ENCODE measurements around the gene RWDD3.

Gene RWDD3

DNA sequence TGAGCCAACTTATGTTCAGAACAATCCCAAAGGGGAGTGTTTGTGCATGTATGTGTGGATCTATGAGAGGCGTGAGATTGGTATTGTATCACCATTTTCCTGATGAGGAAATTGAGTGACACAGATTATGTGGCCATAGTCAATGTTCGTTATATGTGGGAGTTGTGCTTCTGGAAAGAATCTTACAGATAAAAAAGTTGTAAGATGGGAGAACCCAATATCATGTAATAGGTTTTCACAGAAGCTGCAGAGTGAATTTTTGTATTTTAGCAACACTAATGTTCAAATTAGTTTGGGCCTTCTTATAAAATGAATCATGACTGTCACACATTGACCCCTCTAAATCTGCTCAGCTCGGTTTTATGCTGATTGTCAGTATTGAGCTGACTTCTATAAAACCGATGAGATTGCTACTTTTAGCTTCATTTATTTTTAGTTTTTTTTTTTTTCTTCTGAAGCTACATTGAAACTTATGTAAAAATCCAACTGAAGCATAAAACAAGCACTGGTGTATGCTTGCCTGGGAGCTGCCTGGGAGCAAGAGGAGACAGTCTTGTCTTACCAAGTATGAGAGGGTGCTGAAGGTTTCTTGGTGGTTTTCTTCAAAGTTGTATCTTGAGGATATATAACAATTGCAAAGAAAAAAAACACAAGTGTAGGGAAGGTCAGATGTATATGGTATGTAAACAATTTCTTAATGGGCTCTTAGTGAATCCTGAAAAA, 4.1 kb downstream of the RWDD3 start:
- H3K27ac Mint-ChIP-seq = no peak overlapping the region
- H3K36me3 Mint-ChIP-seq (ENCODE audit: low read depth) = peaks cover 77% of the 10 kb centered on the region
- H3K9me3 Mint-ChIP-seq = no peaks in the 10 kb centered on the region
- intact Hi-C loops (cut with micrococcal nuclease) = no loop called here
- no peak overlapping the region for H3K4me3 Mint-ChIP-seq
- H3K27me3 Mint-ChIP-seq = peaks cover 7% of the 10 kb centered on the region
- H3K4me1 Mint-ChIP-seq (ENCODE audit: low read depth) = peaks cover 32% of the 10 kb centered on the region

GRCh38 chr1:95245029-95245428, 11.0 kb downstream of the RWDD3 start:
- intact Hi-C loops (cut with micrococcal nuclease) = no loop called here
- H3K27me3 Mint-ChIP-seq = no peaks in the 10 kb centered on the region
- no peaks in the 10 kb centered on the region for H3K9me3 Mint-ChIP-seq
- H3K4me1 Mint-ChIP-seq (ENCODE audit: low read depth) = no peaks in the 10 kb centered on the region
- peaks cover 72% of the 10 kb centered on the region for H3K36me3 Mint-ChIP-seq (ENCODE audit: low read depth)
- H3K27ac Mint-ChIP-seq = no peak overlapping the region
- H3K4me3 Mint-ChIP-seq = no peak overlapping the region

- peaks cover 57% of the 10 kb centered on the region for H3K36me3 Mint-ChIP-seq (ENCODE audit: low read depth)
- H3K4me1 Mint-ChIP-seq (ENCODE audit: low read depth) = no peaks in the 10 kb centered on the region
- no peak overlapping the region for H3K4me3 Mint-ChIP-seq
- no peaks in the 10 kb centered on the region for H3K27me3 Mint-ChIP-seq
- H3K9me3 Mint-ChIP-seq = no peaks in the 10 kb centered on the region
- no peak overlapping the region for H3K27ac Mint-ChIP-seq
- intact Hi-C loops (cut with micrococcal nuclease) = no loop called here
These were observed 12.5 kb downstream of the RWDD3 start for GRCh38 chr1:95246511-95246910.

- intact Hi-C loops (cut with micrococcal nuclease) = no loop called here
- no peak overlapping the region for H3K27ac Mint-ChIP-seq
- H3K27me3 Mint-ChIP-seq = no peaks in the 10 kb centered on the region
- no peaks in the 10 kb centered on the region for H3K9me3 Mint-ChIP-seq
- peaks cover 52% of the 10 kb centered on the region for H3K36me3 Mint-ChIP-seq (ENCODE audit: low read depth)
- H3K4me1 Mint-ChIP-seq (ENCODE audit: low read depth) = no peaks in the 10 kb centered on the region
- no peak overlapping the region for H3K4me3 Mint-ChIP-seq
These were observed 13.6 kb downstream of the RWDD3 start for GRCh38 chr1:95247607-95248006.

GRCh38 chr1:95249916-95250315, 15.9 kb downstream of the RWDD3 start:
- intact Hi-C loops (cut with micrococcal nuclease) = no loop called here
- Mint-ChIP-seq H3K4me3 (no peak overlapping the region), H3K27ac (no peak overlapping the region), H3K36me3 (ENCODE audit: low read depth) (peaks cover 43% of the 10 kb centered on the region), H3K27me3 (no peaks in the 10 kb centered on the region), H3K9me3 (no peaks in the 10 kb centered on the region), H3K4me1 (ENCODE audit: low read depth) (no peaks in the 10 kb centered on the region)

- H3K9me3 Mint-ChIP-seq = no peaks in the 10 kb centered on the region
- no peaks in the 10 kb centered on the region for H3K4me1 Mint-ChIP-seq (ENCODE audit: low read depth)
- intact Hi-C loops (cut with micrococcal nuclease) = no loop called here
- H3K27ac Mint-ChIP-seq = no peak overlapping the region
- H3K36me3 Mint-ChIP-seq (ENCODE audit: low read depth) = peaks cover 38% of the 10 kb centered on the region
- no peaks in the 10 kb centered on the region for H3K27me3 Mint-ChIP-seq
- H3K4me3 Mint-ChIP-seq = no peak overlapping the region
These were observed 18.4 kb downstream of the RWDD3 start for GRCh38 chr1:95252422-95252821.

- H3K27me3 Mint-ChIP-seq = no peaks in the 10 kb centered on the region
- H3K9me3 Mint-ChIP-seq = no peaks in the 10 kb centered on the region
- intact Hi-C loops (cut with micrococcal nuclease) = no loop called here
- H3K4me1 Mint-ChIP-seq (ENCODE audit: low read depth) = no peaks in the 10 kb centered on the region
- no peak overlapping the region for H3K27ac Mint-ChIP-seq
- H3K36me3 Mint-ChIP-seq (ENCODE audit: low read depth) = peaks cover 18% of the 10 kb centered on the region
- H3K4me3 Mint-ChIP-seq = no peak overlapping the region
These were observed 20.9 kb downstream of the RWDD3 start for GRCh38 chr1:95254959-95255358.

- no peak overlapping the region for H3K27ac Mint-ChIP-seq
- no peaks in the 10 kb centered on the region for H3K4me1 Mint-ChIP-seq (ENCODE audit: low read depth)
- intact Hi-C loops (cut with micrococcal nuclease) = no loop called here
- H3K4me3 Mint-ChIP-seq = no peak overlapping the region
- no peaks in the 10 kb centered on the region for H3K9me3 Mint-ChIP-seq
- H3K36me3 Mint-ChIP-seq (ENCODE audit: low read depth) = peaks cover 18% of the 10 kb centered on the region
- no peaks in the 10 kb centered on the region for H3K27me3 Mint-ChIP-seq
These were observed 21.8 kb downstream of the RWDD3 start for GRCh38 chr1:95255826-95256225.

DNA sequence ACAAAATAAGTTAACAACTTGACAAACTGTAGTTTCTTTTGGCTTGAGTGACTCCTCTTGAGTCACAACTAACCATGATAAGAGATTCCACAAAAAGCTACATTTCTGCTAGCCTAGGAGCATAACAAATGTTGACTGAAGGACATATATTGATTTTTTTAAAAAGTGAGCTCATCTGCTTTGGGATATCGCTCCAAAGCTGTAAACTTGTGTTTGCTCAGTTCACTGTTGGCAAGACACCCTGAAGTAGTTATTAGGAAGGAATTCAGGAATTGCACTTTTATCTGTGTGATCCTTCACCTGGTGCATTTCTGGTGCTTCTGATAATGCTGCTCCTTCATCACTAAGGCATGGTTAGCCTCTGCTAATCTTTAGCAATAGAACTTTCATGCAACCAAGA, 23.7 kb downstream of the RWDD3 start:
- no peaks in the 10 kb centered on the region for H3K9me3 Mint-ChIP-seq
- H3K4me3 Mint-ChIP-seq = no peak overlapping the region
- H3K27ac Mint-ChIP-seq = no peak overlapping the region
- intact Hi-C loops (cut with micrococcal nuclease) = no loop called here
- no peaks in the 10 kb centered on the region for H3K27me3 Mint-ChIP-seq
- H3K4me1 Mint-ChIP-seq (ENCODE audit: low read depth) = no peaks in the 10 kb centered on the region
- H3K36me3 Mint-ChIP-seq (ENCODE audit: low read depth) = peaks cover 11% of the 10 kb centered on the region

- H3K4me1 Mint-ChIP-seq (ENCODE audit: low read depth) = no peaks in the 10 kb centered on the region
- H3K4me3 Mint-ChIP-seq = no peak overlapping the region
- intact Hi-C loops (cut with micrococcal nuclease) = no loop called here
- no peaks in the 10 kb centered on the region for H3K36me3 Mint-ChIP-seq (ENCODE audit: low read depth)
- no peak overlapping the region for H3K27ac Mint-ChIP-seq
- no peaks in the 10 kb centered on the region for H3K9me3 Mint-ChIP-seq
- H3K27me3 Mint-ChIP-seq = no peaks in the 10 kb centered on the region
These were observed 25.2 kb downstream of the RWDD3 start for GRCh38 chr1:95259245-95259644.

- no peak overlapping the region for H3K27ac Mint-ChIP-seq
- H3K27me3 Mint-ChIP-seq = no peaks in the 10 kb centered on the region
- H3K4me1 Mint-ChIP-seq (ENCODE audit: low read depth) = no peaks in the 10 kb centered on the region
- no peaks in the 10 kb centered on the region for H3K36me3 Mint-ChIP-seq (ENCODE audit: low read depth)
- H3K9me3 Mint-ChIP-seq = peaks cover 9% of the 10 kb centered on the region
- intact Hi-C loops (cut with micrococcal nuclease) = no loop called here
- H3K4me3 Mint-ChIP-seq = no peak overlapping the region
These were observed 28.9 kb downstream of the RWDD3 start for GRCh38 chr1:95262913-95263312.

- no peaks in the 10 kb centered on the region for H3K4me1 Mint-ChIP-seq (ENCODE audit: low read depth)
- H3K9me3 Mint-ChIP-seq = peaks cover 9% of the 10 kb centered on the region
- H3K36me3 Mint-ChIP-seq (ENCODE audit: low read depth) = no peaks in the 10 kb centered on the region
- no peaks in the 10 kb centered on the region for H3K27me3 Mint-ChIP-seq
- H3K27ac Mint-ChIP-seq = no peak overlapping the region
- H3K4me3 Mint-ChIP-seq = no peak overlapping the region
- intact Hi-C loops (cut with micrococcal nuclease) = no loop called here
These were observed 29.4 kb downstream of the RWDD3 start for GRCh38 chr1:95263450-95263849.

DNA sequence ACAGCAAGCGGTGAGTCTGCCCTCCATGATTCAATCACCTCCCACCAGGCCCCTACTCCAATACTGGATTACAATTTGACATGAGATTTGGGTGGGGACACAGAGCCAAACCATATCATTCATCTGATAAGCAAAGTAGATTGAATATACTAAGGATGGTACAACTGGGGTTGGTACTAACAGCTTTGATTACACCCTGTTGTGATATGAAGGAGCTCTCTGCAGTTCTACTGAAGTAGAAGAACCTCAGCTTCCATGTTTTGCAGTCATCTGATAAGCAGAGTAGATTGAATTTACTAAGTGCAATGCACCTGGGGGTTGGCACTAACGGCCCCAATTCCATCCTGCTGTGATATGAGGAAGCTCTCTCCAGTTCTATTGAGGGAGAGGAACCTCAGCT, 31.1 kb downstream of the RWDD3 start:
- H3K27ac Mint-ChIP-seq = no peak overlapping the region
- H3K4me3 Mint-ChIP-seq = no peak overlapping the region
- H3K27me3 Mint-ChIP-seq = no peaks in the 10 kb centered on the region
- H3K4me1 Mint-ChIP-seq (ENCODE audit: low read depth) = no peaks in the 10 kb centered on the region
- intact Hi-C loops (cut with micrococcal nuclease) = no loop called here
- H3K36me3 Mint-ChIP-seq (ENCODE audit: low read depth) = no peaks in the 10 kb centered on the region
- peaks cover 9% of the 10 kb centered on the region for H3K9me3 Mint-ChIP-seq

DNA sequence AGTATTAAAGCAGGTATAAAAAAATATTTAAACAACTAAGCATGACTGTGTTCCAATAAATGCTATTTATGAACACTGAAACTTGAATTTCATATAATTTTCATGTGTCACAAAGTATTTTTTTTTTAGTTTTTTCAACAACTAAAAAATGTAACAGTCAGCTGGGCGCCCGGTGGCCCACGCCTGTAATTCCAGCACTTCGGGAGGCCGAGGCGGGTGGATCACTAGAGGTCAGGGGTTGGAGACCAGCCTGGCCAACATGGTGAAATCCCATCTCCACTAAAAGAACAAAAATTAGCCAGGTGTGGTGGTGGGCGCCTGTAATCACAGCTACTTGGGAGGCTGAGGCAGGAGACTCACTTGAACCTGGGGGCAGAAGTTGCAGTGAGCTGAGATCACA, 42.4 kb downstream of the RWDD3 start:
- Mint-ChIP-seq H3K36me3 (ENCODE audit: low read depth) (no peaks in the 10 kb centered on the region), H3K9me3 (peaks cover 9% of the 10 kb centered on the region), H3K27me3 (no peaks in the 10 kb centered on the region), H3K4me3 (no peak overlapping the region), H3K27ac (no peak overlapping the region), H3K4me1 (ENCODE audit: low read depth) (no peaks in the 10 kb centered on the region)
- intact Hi-C loops (cut with micrococcal nuclease) = no loop called here

Data from dendritic cell treated with granulocyte-macrophage colony-stimulating factor and Interleukin-4, amounts not matched to agents 40 ng/mL and 50 ng/mL, for 4 days (primary cell).